HL-60 (cell line): ENCODE data around the gene WDR11.

ENCODE experiments used
- DNase-seq, 2 experiments: peaks; one replicate each; pipeline ENCODE4 v3.0.0-alpha.2; 2010 to 2020; ENCODE audit warnings: low read depth in 1 of 2, low spot score in 1 of 2
- H3K27ac ChIP-seq: fragments of 250-450 bp; sonication (Bioruptor Pico); replicated peaks from 2 replicates; pipeline ENCODE4 v1.5.1; 2020; ENCODE audit warnings: mild to moderate bottlenecking, moderate library complexity
- H3K27me3 ChIP-seq: fragments of 250-450 bp; sonication (Bioruptor Pico); 2 replicates; pipeline ENCODE4 v1.5.1; 2021; ENCODE audit warnings: mild to moderate bottlenecking, moderate library complexity; ENCODE audit not compliant: insufficient read depth, poor library complexity, severe bottlenecking
- H3K4me3 ChIP-seq: replicated peaks from 2 replicates; pipeline ENCODE4 v1.5.1; 2011; ENCODE audit warnings: mild to moderate bottlenecking, control low read depth, low read length; ENCODE audit not compliant: insufficient read depth
- GABPA ChIP-seq: IDR thresholded peaks from 2 replicates; pipeline ENCODE4 v1.6.1; 2012; ENCODE audit warnings: low read depth
- POLR2AphosphoS5 ChIP-seq: IDR thresholded peaks from 2 replicates; pipeline ENCODE4 v1.6.1; 2012; ENCODE audit warnings: low read depth
- SPI1 ChIP-seq: IDR thresholded peaks from 2 replicates; pipeline ENCODE4 v1.6.1; 2012; ENCODE audit warnings: low read depth, mild to moderate bottlenecking, borderline replicate concordance
- TF ChIP-seq, protein P1 (sequence below): IDR thresholded peaks from 2 replicates; pipeline ENCODE4 v1.6.1; 2012; ENCODE audit warnings: low read depth; ENCODE audit not compliant: insufficient replicate concordance
- TF ChIP-seq, protein P2 (sequence below): IDR thresholded peaks from one replicate; pipeline ENCODE4 v1.5.1; 2011; ENCODE audit warnings: low read length, control low read depth, inconsistent platforms; ENCODE audit not compliant: insufficient read depth

The WDR11 gene

DNA sequence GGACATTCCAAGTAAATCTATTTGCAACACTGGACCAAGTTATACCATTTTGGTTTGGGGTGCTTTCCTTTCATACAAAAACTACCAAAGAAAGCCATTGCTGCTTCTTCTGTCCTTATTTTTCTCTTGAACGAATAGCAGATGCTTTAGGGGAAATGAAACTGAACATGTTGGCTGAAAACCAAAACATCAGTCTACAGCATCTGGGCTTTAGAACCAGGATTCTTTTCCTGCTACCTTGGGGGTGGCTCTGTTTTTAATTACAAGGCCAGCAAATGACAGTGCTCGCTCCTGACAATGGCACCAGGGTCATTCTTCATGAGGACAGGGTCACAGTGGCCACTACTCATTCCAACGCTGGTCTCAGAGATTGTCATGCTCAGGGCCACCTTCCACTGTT lies 80.3 kb downstream of the WDR11 start:
- Histone ChIP-seq H3K27me3 (no peaks in the 10 kb centered on the region), H3K4me3 (no peak overlapping the region), H3K27ac (no peak overlapping the region)
- TF ChIP-seq POLR2AphosphoS5 = no peak
- TF ChIP-seq, protein P1, sequence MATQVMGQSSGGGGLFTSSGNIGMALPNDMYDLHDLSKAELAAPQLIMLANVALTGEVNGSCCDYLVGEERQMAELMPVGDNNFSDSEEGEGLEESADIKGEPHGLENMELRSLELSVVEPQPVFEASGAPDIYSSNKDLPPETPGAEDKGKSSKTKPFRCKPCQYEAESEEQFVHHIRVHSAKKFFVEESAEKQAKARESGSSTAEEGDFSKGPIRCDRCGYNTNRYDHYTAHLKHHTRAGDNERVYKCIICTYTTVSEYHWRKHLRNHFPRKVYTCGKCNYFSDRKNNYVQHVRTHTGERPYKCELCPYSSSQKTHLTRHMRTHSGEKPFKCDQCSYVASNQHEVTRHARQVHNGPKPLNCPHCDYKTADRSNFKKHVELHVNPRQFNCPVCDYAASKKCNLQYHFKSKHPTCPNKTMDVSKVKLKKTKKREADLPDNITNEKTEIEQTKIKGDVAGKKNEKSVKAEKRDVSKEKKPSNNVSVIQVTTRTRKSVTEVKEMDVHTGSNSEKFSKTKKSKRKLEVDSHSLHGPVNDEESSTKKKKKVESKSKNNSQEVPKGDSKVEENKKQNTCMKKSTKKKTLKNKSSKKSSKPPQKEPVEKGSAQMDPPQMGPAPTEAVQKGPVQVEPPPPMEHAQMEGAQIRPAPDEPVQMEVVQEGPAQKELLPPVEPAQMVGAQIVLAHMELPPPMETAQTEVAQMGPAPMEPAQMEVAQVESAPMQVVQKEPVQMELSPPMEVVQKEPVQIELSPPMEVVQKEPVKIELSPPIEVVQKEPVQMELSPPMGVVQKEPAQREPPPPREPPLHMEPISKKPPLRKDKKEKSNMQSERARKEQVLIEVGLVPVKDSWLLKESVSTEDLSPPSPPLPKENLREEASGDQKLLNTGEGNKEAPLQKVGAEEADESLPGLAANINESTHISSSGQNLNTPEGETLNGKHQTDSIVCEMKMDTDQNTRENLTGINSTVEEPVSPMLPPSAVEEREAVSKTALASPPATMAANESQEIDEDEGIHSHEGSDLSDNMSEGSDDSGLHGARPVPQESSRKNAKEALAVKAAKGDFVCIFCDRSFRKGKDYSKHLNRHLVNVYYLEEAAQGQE = no peak
- no peak for DNase-seq

DNA sequence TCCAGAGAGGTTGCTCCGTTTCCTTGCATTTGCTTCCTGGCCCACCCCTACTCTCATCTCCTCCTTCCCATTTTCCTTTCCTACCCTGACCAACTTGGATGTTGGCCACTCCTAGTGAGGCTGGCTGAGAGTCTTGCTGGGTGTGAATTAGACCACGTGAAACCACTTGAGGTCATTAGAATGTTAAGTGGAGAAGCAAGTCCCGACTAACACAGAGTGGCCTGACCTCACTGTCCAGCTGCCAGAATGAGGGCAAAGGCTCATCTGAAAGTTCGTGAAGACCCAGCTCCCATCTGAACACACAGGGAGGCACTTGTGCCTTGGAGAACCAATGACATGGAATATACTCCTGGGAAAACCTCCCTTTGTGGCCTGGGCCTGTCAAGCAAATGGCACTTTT lies 80.8 kb downstream of the WDR11 start:
- Histone ChIP-seq H3K27ac (no peak overlapping the region), H3K4me3 (no peak overlapping the region), H3K27me3 (no peaks in the 10 kb centered on the region)
- DNase-seq = no peak
- TF ChIP-seq, protein P1 = no peak
- no peak for TF ChIP-seq POLR2AphosphoS5
- no peak for TF ChIP-seq SPI1
- TF ChIP-seq, protein P2, sequence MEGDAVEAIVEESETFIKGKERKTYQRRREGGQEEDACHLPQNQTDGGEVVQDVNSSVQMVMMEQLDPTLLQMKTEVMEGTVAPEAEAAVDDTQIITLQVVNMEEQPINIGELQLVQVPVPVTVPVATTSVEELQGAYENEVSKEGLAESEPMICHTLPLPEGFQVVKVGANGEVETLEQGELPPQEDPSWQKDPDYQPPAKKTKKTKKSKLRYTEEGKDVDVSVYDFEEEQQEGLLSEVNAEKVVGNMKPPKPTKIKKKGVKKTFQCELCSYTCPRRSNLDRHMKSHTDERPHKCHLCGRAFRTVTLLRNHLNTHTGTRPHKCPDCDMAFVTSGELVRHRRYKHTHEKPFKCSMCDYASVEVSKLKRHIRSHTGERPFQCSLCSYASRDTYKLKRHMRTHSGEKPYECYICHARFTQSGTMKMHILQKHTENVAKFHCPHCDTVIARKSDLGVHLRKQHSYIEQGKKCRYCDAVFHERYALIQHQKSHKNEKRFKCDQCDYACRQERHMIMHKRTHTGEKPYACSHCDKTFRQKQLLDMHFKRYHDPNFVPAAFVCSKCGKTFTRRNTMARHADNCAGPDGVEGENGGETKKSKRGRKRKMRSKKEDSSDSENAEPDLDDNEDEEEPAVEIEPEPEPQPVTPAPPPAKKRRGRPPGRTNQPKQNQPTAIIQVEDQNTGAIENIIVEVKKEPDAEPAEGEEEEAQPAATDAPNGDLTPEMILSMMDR = no peak
- TF ChIP-seq GABPA = no peak

DNA sequence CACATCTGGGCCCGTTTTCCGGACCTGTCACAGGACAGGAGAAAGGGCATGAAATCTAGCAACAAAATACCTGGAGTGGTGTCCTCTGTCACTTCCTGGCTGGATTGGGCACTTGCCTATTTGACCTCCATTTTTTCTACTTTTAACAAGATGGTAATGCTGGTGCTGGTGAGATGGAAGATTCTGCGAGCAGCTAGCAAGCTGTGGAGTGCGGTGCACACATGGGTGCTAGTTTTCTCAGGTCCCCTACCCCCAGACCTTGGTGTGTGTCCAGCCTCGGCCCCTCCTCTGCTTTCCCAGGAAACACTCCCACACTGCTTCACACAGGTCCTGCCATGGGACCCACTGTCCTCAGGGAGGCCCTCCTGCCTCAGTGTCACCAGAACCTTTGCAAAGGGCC lies 87.7 kb downstream of the WDR11 start:
- no peak for DNase-seq
- H3K27me3 ChIP-seq = peaks cover 5% of the 10 kb centered on the region
- no peak overlapping the region for H3K27ac ChIP-seq
- no peak for TF ChIP-seq POLR2AphosphoS5
- TF ChIP-seq SPI1 = no peak
- no peak for TF ChIP-seq GABPA
- TF ChIP-seq, protein P2 = no peak
- H3K4me3 ChIP-seq = no peak overlapping the region

DNA sequence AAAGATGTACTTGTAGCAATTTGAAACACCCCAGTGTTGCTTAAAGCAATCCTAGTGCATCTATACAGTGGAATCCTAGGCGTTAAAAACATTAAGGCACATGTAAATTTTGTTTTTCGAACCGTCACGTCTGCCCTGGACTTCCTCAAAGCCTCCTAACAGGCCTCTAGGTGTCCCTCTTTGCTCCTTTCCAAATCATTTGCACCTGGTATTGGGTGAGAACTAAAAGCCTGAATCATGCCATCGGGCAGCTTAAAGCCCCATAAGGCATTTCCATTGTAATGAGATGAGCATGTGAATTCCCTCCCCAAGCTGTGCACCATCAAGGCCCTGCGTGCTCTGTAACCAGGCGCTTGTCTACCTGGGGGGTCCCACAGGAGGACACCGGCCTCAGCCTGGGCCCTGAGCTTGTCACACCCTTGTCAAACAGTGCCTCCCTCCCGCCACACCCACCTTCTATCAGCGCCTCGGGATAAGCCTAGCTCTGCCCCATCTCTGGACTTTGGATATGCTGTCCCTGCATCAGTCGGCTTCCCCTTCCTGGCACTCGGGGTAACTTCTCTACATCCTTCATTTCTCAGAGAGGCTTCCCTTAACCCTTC lies 89.2 kb downstream of the WDR11 start:
- no peak overlapping the region for H3K4me3 ChIP-seq
- peaks cover 5% of the 10 kb centered on the region for H3K27me3 ChIP-seq
- no peak overlapping the region for H3K27ac ChIP-seq
- no peak for DNase-seq
- TF ChIP-seq, protein P1 = no peak
- TF ChIP-seq GABPA (no peak), POLR2AphosphoS5 (no peak), SPI1 (no peak)
- TF ChIP-seq, protein P2 = no peak
